NB4 (cell line): ENCODE results near the gene KRT74.

Source experiments
- DNase-seq: peaks from one replicate; pipeline ENCODE4 v3.0.0; 2010; ENCODE audit warnings: low read depth
- H3K4me3 ChIP-seq: one replicate; pipeline ENCODE4 v1.5.1; 2011; ENCODE audit warnings: mild to moderate bottlenecking, low read depth, low read length, moderate library complexity
- MYC ChIP-seq: IDR thresholded peaks from 2 replicates; pipeline ENCODE4 v1.6.1; 2011; ENCODE audit warnings: low read depth, low read length
- POLR2A ChIP-seq: IDR thresholded peaks from 2 replicates; pipeline ENCODE4 v1.6.1; 2011; ENCODE audit warnings: mild to moderate bottlenecking; ENCODE audit not compliant: insufficient read length; ENCODE audit errors: extremely low read depth
- TF ChIP-seq, protein P1 (sequence below): IDR thresholded peaks from one replicate; pipeline ENCODE4 v1.5.1; 2012; ENCODE audit warnings: low read depth, low read length
- TF ChIP-seq, protein P2 (sequence below): IDR thresholded peaks from 2 replicates; pipeline ENCODE4 v1.6.1; 2011; ENCODE audit warnings: low read depth, low read length

Gene KRT74

DNA sequence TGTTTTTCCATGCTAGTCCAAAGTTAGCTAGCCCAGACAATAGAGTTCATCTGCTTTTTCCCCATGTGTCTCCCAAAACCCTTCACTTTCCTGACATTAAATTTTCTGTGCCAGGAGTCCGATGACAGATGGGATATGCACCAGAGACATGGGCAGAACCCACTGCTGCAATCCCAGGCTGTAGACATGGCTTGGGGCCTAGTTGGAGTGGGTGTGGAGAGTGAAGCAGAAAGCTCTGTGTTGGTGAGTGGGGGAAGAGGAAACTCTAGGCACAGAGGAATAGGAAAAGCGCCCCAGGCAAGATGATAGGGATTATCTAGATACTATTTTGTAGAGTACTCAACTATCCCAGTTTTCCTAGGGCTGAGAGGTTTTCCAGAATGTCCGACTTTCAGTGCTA lies 4.8 kb upstream of the KRT74 start:
- TF ChIP-seq, protein P1, sequence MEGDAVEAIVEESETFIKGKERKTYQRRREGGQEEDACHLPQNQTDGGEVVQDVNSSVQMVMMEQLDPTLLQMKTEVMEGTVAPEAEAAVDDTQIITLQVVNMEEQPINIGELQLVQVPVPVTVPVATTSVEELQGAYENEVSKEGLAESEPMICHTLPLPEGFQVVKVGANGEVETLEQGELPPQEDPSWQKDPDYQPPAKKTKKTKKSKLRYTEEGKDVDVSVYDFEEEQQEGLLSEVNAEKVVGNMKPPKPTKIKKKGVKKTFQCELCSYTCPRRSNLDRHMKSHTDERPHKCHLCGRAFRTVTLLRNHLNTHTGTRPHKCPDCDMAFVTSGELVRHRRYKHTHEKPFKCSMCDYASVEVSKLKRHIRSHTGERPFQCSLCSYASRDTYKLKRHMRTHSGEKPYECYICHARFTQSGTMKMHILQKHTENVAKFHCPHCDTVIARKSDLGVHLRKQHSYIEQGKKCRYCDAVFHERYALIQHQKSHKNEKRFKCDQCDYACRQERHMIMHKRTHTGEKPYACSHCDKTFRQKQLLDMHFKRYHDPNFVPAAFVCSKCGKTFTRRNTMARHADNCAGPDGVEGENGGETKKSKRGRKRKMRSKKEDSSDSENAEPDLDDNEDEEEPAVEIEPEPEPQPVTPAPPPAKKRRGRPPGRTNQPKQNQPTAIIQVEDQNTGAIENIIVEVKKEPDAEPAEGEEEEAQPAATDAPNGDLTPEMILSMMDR, result no peak
- TF ChIP-seq POLR2A, result no peak
- no peak for TF ChIP-seq MYC
- TF ChIP-seq, protein P2, sequence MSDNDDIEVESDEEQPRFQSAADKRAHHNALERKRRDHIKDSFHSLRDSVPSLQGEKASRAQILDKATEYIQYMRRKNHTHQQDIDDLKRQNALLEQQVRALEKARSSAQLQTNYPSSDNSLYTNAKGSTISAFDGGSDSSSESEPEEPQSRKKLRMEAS, result no peak
- no peak for DNase-seq
- H3K4me3 ChIP-seq, result no peak overlapping the region

GRCh38 chr12:52577316-52577715 lies 3.7 kb upstream of the KRT74 start:
- no peak for DNase-seq
- no peak overlapping the region for H3K4me3 ChIP-seq
- TF ChIP-seq, protein P1, result no peak
- TF ChIP-seq, protein P2, result no peak
- TF ChIP-seq POLR2A (no peak), MYC (no peak)

DNA sequence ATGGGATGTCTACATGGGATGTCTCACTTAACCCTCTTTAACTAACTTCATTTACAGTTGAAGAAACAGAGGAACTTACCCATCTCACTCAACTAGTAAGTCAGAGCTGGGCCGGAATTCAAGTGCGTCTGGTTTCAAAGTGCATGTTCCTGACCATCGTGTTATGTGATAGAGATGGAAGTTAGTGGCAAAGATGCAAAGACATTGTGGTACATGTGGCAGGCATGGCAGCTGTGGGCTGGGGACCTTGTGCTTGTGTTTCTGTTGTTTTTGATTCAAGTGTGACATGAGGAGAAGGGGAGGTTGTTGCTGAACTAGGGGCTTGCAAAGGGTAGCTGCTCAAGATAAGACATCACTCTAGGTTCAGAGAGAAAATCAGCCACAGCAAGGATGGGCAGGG lies 2.3 kb upstream of the KRT74 start:
- no peak for DNase-seq
- TF ChIP-seq POLR2A, result no peak
- TF ChIP-seq, protein P1, result no peak
- H3K4me3 ChIP-seq, result no peak overlapping the region

DNA sequence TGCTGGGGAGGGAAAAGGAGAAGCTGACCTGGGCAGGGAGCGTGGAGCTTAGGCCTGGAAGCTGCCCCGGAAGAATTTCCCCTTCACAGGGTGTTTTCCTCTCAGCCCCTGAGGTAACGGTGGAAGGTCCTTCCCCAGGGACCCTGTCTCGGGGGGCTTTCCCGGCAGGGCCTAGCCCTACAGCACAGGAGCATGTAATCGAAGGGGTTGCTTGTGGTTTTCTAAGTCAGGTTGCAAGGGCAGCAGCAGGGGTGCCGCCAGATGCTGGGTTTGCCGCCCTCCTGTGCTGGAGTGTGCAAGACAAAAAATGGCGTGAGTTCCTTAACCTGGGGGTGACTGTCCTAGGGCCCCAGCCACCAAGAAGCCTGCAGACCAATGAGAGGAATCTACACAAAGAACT lies 1.6 kb upstream of the KRT74 start:
- no peak overlapping the region for H3K4me3 ChIP-seq
- TF ChIP-seq MYC, result no peak
- TF ChIP-seq, protein P2, result no peak
- TF ChIP-seq, protein P1, result no peak
- TF ChIP-seq POLR2A, result no peak
- DNase-seq, result no peak

GRCh38 chr12:52573306-52573705 lies 337 bp downstream of the KRT74 start:
- no peak for DNase-seq
- no peak for TF ChIP-seq MYC
- TF ChIP-seq, protein P2, result no peak
- TF ChIP-seq, protein P1, result no peak
- no peak for TF ChIP-seq POLR2A
- H3K4me3 ChIP-seq, result no peak overlapping the region

DNA sequence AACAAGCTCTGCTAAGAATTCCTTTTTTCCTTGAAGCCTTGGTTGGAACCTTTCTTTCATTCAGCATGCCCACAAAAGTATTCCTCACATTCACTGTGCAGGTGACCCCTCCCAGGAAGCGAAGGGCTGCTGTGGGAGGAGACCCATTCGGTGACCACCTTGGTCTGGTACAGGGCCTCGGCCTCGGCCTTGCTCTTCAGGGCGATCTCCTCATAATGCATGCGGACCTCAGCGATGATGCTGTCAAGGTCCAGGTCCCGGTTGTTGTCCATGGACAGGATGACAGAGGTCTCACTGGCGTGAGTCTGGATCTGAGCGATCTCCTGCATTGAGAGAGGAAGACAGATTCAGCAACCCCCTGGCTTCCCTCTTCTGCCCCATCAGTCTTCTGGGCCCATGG lies 3.1 kb downstream of the KRT74 start:
- TF ChIP-seq, protein P2, result no peak
- TF ChIP-seq POLR2A (no peak), MYC (no peak)
- TF ChIP-seq, protein P1, result no peak
- H3K4me3 ChIP-seq, result no peak overlapping the region
- no peak for DNase-seq
